Peyer's patch (tissue), 4 donors: ENCODE measurements around the gene SS18.

Experiments used
- POLR2A ChIP-seq, 2 donors: fragments of 450-650 bp; IDR thresholded peaks; one replicate each; pipeline ENCODE4 v1.5.1; 2017; ENCODE audit warnings: antibody characterized with exemption in 2 of 2, mild to moderate bottlenecking in 2 of 2, moderate library complexity in 2 of 2
- TF ChIP-seq, protein P1 (sequence below), 6 experiments: fragments of 450-650 bp in 4 of 6; fragments of 200-600 bp in 2 of 6; sonication (generic) in 1 of 6; IDR thresholded peaks; one replicate each; pipeline ENCODE4 v1.5.1; 2017 to 2019; ENCODE audit warnings: antibody characterized with exemption in 6 of 6, mild to moderate bottlenecking in 3 of 6, moderate library complexity in 1 of 6

- TF ChIP-seq, protein P1, sequence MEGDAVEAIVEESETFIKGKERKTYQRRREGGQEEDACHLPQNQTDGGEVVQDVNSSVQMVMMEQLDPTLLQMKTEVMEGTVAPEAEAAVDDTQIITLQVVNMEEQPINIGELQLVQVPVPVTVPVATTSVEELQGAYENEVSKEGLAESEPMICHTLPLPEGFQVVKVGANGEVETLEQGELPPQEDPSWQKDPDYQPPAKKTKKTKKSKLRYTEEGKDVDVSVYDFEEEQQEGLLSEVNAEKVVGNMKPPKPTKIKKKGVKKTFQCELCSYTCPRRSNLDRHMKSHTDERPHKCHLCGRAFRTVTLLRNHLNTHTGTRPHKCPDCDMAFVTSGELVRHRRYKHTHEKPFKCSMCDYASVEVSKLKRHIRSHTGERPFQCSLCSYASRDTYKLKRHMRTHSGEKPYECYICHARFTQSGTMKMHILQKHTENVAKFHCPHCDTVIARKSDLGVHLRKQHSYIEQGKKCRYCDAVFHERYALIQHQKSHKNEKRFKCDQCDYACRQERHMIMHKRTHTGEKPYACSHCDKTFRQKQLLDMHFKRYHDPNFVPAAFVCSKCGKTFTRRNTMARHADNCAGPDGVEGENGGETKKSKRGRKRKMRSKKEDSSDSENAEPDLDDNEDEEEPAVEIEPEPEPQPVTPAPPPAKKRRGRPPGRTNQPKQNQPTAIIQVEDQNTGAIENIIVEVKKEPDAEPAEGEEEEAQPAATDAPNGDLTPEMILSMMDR (IDR thresholded peaks at IDR 0.05), result peak in 3 of 6 experiments; percentile 1 to 11 (median 8)
- peak in 1 of 2 donors; percentile 42 for TF ChIP-seq POLR2A (IDR thresholded peaks at IDR 0.05)
These were observed at the start of gene SS18 for GRCh38 chr18:26090130-26091046.
